H1 (cell line): Measurements from ENCODE around the gene LDLRAD4. TPM values are rescaled to one million over a fixed set of nuclear protein-coding genes. Genes with fewer than 3 reads are reported as not detected.

Experiments used
- CTCF ChIA-PET: fragments of 300-600 bp; sonication (Branson Sonifier 250); formaldehyde crosslinking; loops from one replicate; lab custom pipeline; 2021; ENCODE audit not compliant: partially characterized antibody; lab: Charles Lee
- POLR2A ChIA-PET: fragments of 300-600 bp; sonication (Branson Sonifier 250); formaldehyde crosslinking; loops from one replicate; lab custom pipeline; 2021; ENCODE audit warnings: inconsistent platforms; ENCODE audit not compliant: partially characterized antibody; lab: Charles Lee
- DNase-seq, 2 experiments: peaks; one replicate each; pipeline versions ENCODE4 v3.0.0 to v3.0.0-alpha.2; 2010 to 2022; ENCODE audit warnings: low spot score in 2 of 2, low read depth in 1 of 2, mixed read lengths in 1 of 2
- FAIRE-seq: peaks from 2 replicates; lab custom pipeline; 2011; peaks lifted over from hg19 to GRCh38; lab: Jason Lieb, UNC
- H2AFZ ChIP-seq: 2 replicates; pipeline ENCODE4 v1.8.1; 2012; ENCODE audit warnings: low read length, inconsistent platforms
- H2AK5ac ChIP-seq: 2 replicates; pipeline ENCODE4 v1.6.1; 2013; ENCODE audit warnings: low read depth, low read length
- H2BK120ac ChIP-seq: replicated peaks from 2 replicates; pipeline ENCODE3; 2013; ENCODE audit warnings: low read depth, low read length, inconsistent platforms
- H2BK12ac ChIP-seq: 2 replicates; pipeline ENCODE4 v1.6.1; 2013; ENCODE audit warnings: low read depth, low read length
- H2BK15ac ChIP-seq: 2 replicates; pipeline ENCODE4 v1.6.1; 2013; ENCODE audit warnings: low read length
- H2BK20ac ChIP-seq: 2 replicates; pipeline ENCODE4 v1.6.1; 2013; ENCODE audit warnings: low read length
- H2BK5ac ChIP-seq: 2 replicates; pipeline ENCODE4 v1.6.1; 2013; ENCODE audit warnings: low read depth, low read length
- H3K14ac ChIP-seq: 2 replicates; pipeline ENCODE4 v1.6.1; 2013; ENCODE audit warnings: inconsistent platforms; ENCODE audit not compliant: insufficient read length
- H3K18ac ChIP-seq: 2 replicates; pipeline ENCODE4 v1.6.1; 2013; ENCODE audit warnings: low read length; ENCODE audit errors: extremely low read depth
- H3K23ac ChIP-seq: 2 replicates; pipeline ENCODE4 v1.6.1; 2013; ENCODE audit warnings: inconsistent platforms; ENCODE audit not compliant: insufficient read length
- H3K23me2 ChIP-seq: 2 replicates; pipeline ENCODE4 v1.6.1; 2013; ENCODE audit warnings: low read depth, low read length
- H3K27ac ChIP-seq: 2 replicates; pipeline ENCODE4 v1.6.1; 2011; ENCODE audit warnings: low read depth, low read length, inconsistent platforms
- H3K27me3 ChIP-seq, 4 experiments: replicated peaks in 1 of 4; 1 replicate in 1 of 4; 2 replicates in 3 of 4; pipeline versions ENCODE4 v1.6.1 to v1.8.1; 2011 to 2013; ENCODE audit warnings: low read length in 3 of 4, mild to moderate bottlenecking in 3 of 4, inconsistent platforms in 2 of 4, mixed read lengths in 2 of 4, moderate library complexity in 1 of 4; ENCODE audit not compliant: control insufficient read depth in 3 of 4, insufficient read depth in 3 of 4; ENCODE audit errors: extremely low read depth in 1 of 4
- H3K36me3 ChIP-seq, 4 experiments: 2 replicates each; pipeline versions ENCODE4 v1.6.1 to v1.8.1; 2011 to 2013; ENCODE audit warnings: mild to moderate bottlenecking in 4 of 4, low read length in 3 of 4, moderate library complexity in 2 of 4, control low read depth in 1 of 4, inconsistent platforms in 1 of 4; ENCODE audit not compliant: insufficient read depth in 4 of 4, control insufficient read depth in 2 of 4
- H3K4ac ChIP-seq: replicated peaks from 2 replicates; pipeline ENCODE3; 2013; ENCODE audit warnings: low read length, low read depth, mixed read lengths, inconsistent platforms; ENCODE audit not compliant: insufficient read length
- H3K4me1 ChIP-seq, 4 experiments: replicated peaks in 1 of 4; 1 replicate in 1 of 4; 2 replicates in 3 of 4; pipeline versions ENCODE4 v1.6.1 to v1.8.1; 2011 to 2013; ENCODE audit warnings: low read length in 3 of 4, inconsistent platforms in 2 of 4, mixed read lengths in 1 of 4; ENCODE audit not compliant: insufficient read depth in 4 of 4, control insufficient read depth in 3 of 4
- H3K4me2 ChIP-seq, 2 experiments: 2 replicates each; pipeline versions ENCODE4 v1.6.1 to v1.8.1; 2011 to 2013; ENCODE audit warnings: low read depth in 2 of 2, low read length in 2 of 2, control low read depth in 1 of 2, inconsistent platforms in 1 of 2, mild to moderate bottlenecking in 1 of 2; ENCODE audit not compliant: insufficient read depth in 1 of 2
- H3K4me3 ChIP-seq, 4 experiments: fragments of 200-600, 300-600 bp in 1 of 4; sonication (generic), shearing (Covaris generic), sonication (Bioruptor Twin) in 1 of 4; 2 replicates each; pipeline versions ENCODE4 v1.5.1 to v1.8.1; 2011 to 2016; ENCODE audit warnings: low read length in 4 of 4, low read depth in 3 of 4, control low read depth in 2 of 4, inconsistent platforms in 2 of 4, mild to moderate bottlenecking in 2 of 4, mixed read lengths in 1 of 4, moderate library complexity in 1 of 4; ENCODE audit not compliant: insufficient read depth in 2 of 4; ENCODE audit errors: extremely low read depth in 1 of 4
- H3K56ac ChIP-seq: replicated peaks from 2 replicates; pipeline ENCODE3; 2013; ENCODE audit warnings: low read depth, mild to moderate bottlenecking, mixed read lengths, low read length, inconsistent platforms; ENCODE audit not compliant: insufficient read length
- H3K79me1 ChIP-seq: 2 replicates; pipeline ENCODE4 v1.6.1; 2013; ENCODE audit warnings: low read depth, low read length, control low read depth
- H3K79me2 ChIP-seq, 2 experiments: 2 replicates each; pipeline versions ENCODE4 v1.6.1 to v1.8.1; 2012 to 2013; ENCODE audit warnings: low read length in 2 of 2, mild to moderate bottlenecking in 2 of 2, inconsistent platforms in 1 of 2; ENCODE audit not compliant: insufficient read depth in 2 of 2, control insufficient read depth in 1 of 2
- H3K9ac ChIP-seq, 4 experiments: replicated peaks in 1 of 4; 1 replicate in 1 of 4; 2 replicates in 3 of 4; pipeline versions ENCODE4 v1.6.1 to v1.8.1; 2011 to 2013; ENCODE audit warnings: low read depth in 3 of 4, low read length in 3 of 4, control low read depth in 2 of 4, mild to moderate bottlenecking in 2 of 4, moderate library complexity in 2 of 4, inconsistent platforms in 1 of 4; ENCODE audit errors: extremely low read depth in 1 of 4
- H3K9me3 ChIP-seq, 2 experiments: 2 replicates each; pipeline versions ENCODE4 v1.6.1 to v1.8.1; 2012 to 2013; ENCODE audit warnings: mild to moderate bottlenecking in 2 of 2, moderate library complexity in 2 of 2, control low read depth in 1 of 2, inconsistent platforms in 1 of 2, low read depth in 1 of 2, low read length in 1 of 2, mixed read lengths in 1 of 2; ENCODE audit not compliant: insufficient read depth in 2 of 2
- H4K20me1 ChIP-seq, 2 experiments: replicated peaks in 1 of 2; 2 replicates each; pipeline versions ENCODE3 to v1.8.1; 2011 to 2013; ENCODE audit warnings: inconsistent platforms in 2 of 2, low read length in 2 of 2, mild to moderate bottlenecking in 1 of 2; ENCODE audit not compliant: insufficient read depth in 2 of 2, control insufficient read depth in 1 of 2
- H4K5ac ChIP-seq: 2 replicates; pipeline ENCODE4 v1.6.1; 2013; ENCODE audit warnings: low read length, low read depth, mixed read lengths, inconsistent platforms; ENCODE audit not compliant: insufficient read length
- H4K8ac ChIP-seq: 2 replicates; pipeline ENCODE4 v1.8.0; 2013; ENCODE audit warnings: mild to moderate bottlenecking, moderate library complexity, low read length, inconsistent platforms; ENCODE audit not compliant: insufficient read depth; ENCODE audit errors: extremely low read depth
- H4K91ac ChIP-seq: replicated peaks from 2 replicates; pipeline ENCODE3; 2013; ENCODE audit warnings: low read length, mixed read lengths, inconsistent platforms; ENCODE audit not compliant: insufficient read length
- BACH1 ChIP-seq: IDR thresholded peaks from 2 replicates; pipeline ENCODE4 v1.6.1; 2012; ENCODE audit warnings: low read length, improper control_type of control experiment
- CEBPB ChIP-seq: IDR thresholded peaks from 2 replicates; pipeline ENCODE4 v1.6.1; 2012; ENCODE audit warnings: low read depth, low read length
- EGR1 ChIP-seq: IDR thresholded peaks from 2 replicates; pipeline ENCODE4 v1.6.1; 2011; ENCODE audit warnings: low read depth, low read length, borderline replicate concordance
- EP300 ChIP-seq, 2 experiments: IDR thresholded peaks; 1 replicate in 1 of 2; 2 replicates in 1 of 2; pipeline ENCODE4 v1.6.1; 2011 to 2012; ENCODE audit warnings: low read depth in 2 of 2, low read length in 2 of 2, mild to moderate bottlenecking in 2 of 2, borderline replicate concordance in 1 of 2, inconsistent platforms in 1 of 2, moderate library complexity in 1 of 2
- KDM5A ChIP-seq: fragments of 200-600 bp; IDR thresholded peaks from 2 replicates; pipeline ENCODE4 v1.7.1; 2012; ENCODE audit warnings: mild to moderate bottlenecking, low read length, inconsistent platforms, mixed read lengths
- MAFK ChIP-seq: IDR thresholded peaks from 2 replicates; pipeline ENCODE4 v1.6.1; 2012; ENCODE audit warnings: low read depth, mild to moderate bottlenecking, improper control_type of control experiment, low read length
- NRF1 ChIP-seq: IDR thresholded peaks from 2 replicates; pipeline ENCODE4 v1.6.1; 2011; ENCODE audit warnings: mild to moderate bottlenecking, low read depth, low read length, improper control_type of control experiment
- POLR2A ChIP-seq, 2 experiments: IDR thresholded peaks; 1 replicate in 1 of 2; 2 replicates in 1 of 2; pipeline ENCODE4 v1.6.1; 2011; ENCODE audit warnings: low read depth in 2 of 2, low read length in 2 of 2, mild to moderate bottlenecking in 2 of 2; ENCODE audit errors: control extremely low read depth in 1 of 2
- WGBS, 2 experiments: shearing (Covaris generic) in 1 of 2; methylation state at CpG; one replicate each; pipeline versions ENCODE4 v1.1.6 to v1.1.7; 2013 to 2015; ENCODE audit warnings: low lambda C conversion rate in 2 of 2, mixed read lengths in 2 of 2, inconsistent platforms in 1 of 2, low coverage in 1 of 2, missing lambda C conversion rate in 1 of 2; ENCODE audit not compliant: insufficient replicate concordance in 2 of 2, insufficient coverage in 1 of 2, insufficient read length in 1 of 2; ENCODE audit errors: extremely low coverage in 1 of 2, missing lambda C conversion rate in 1 of 2; 5-methylcytosine and 5-hydroxymethylcytosine counted together
- polyA plus RNA-seq, 7 experiments: library from polyadenylated mRNA; depleted of rRNA in 3 of 7; stranded (reverse) in 5 of 7; unstranded in 2 of 7; fragments of >200 nt in 5 of 7; fragments of 200-250 nt in 2 of 7; gene quantifications; 1 replicate in 5 of 7; 2 replicates in 1 of 7; 4 replicates in 1 of 7; pipeline versions ENCODE4 v1.2.1 to v1.2.3, GENCODE V29; 2011 to 2013; ENCODE audit warnings: missing spikeins in 2 of 7, mixed read lengths in 2 of 7
- total RNA-seq: library from RNA; stranded (reverse); fragmentation: NEBNext Ultra II Directional; extraction: Animal tissue kit (Norgen Biotek cat#: 25700); gene quantifications from 2 replicates; pipeline ENCODE4 v1.2.1, GENCODE V29; 2021

Gene LDLRAD4
- total and polyA plus RNA-seq, 2 of the 8 experiments (the other 6 are each of a cell fraction or from before 2014, with no cell fraction given): 0.77 to 1.4 TPM

GRCh38 chr18:13356032-13356431, 137.5 kb downstream of the LDLRAD4 start:
- Histone ChIP-seq H2AK5ac (no peak overlapping the region), H3K4me2 (no peak overlapping the region), H3K9me3 (no peaks in the 10 kb centered on the region), H3K4me3 (no peak overlapping the region), H3K23ac (no peak overlapping the region), H2BK12ac (no peak overlapping the region), H3K27ac (no peak overlapping the region), H3K79me2 (no peaks in the 10 kb centered on the region), H2BK5ac (no peak overlapping the region), H2BK15ac (no peak overlapping the region), H2BK20ac (no peak overlapping the region), H3K14ac (no peak overlapping the region), H3K4ac (no peak overlapping the region), H4K20me1 (no peaks in the 10 kb centered on the region), H2AFZ (no peak overlapping the region), H3K27me3 (no peaks in the 10 kb centered on the region), H3K18ac (no peak overlapping the region), H3K23me2 (no peaks in the 10 kb centered on the region), H3K9ac (no peak overlapping the region), H3K4me1 (no peaks in the 10 kb centered on the region), H4K91ac (no peak overlapping the region), H4K8ac (no peak overlapping the region), H3K36me3 (no peaks in the 10 kb centered on the region), H4K5ac (no peak overlapping the region), H3K79me1 (no peaks in the 10 kb centered on the region), H3K56ac (no peak overlapping the region), H2BK120ac (no peak overlapping the region)
- 93% methylated on average over 6 of the region's 6 CpGs; no CpG with 5 or more reads in 1 of the 2 experiments for WGBS, 2 experiments
- CTCF ChIA-PET: interaction anchor here (1.1 kb wide), 1 partner anchor 67 kb away, joined by 3 read pairs; no protein-coding TSS in a partner anchor
- no peak for TF ChIP-seq CEBPB
- no peak for TF ChIP-seq NRF1
- no peak for TF ChIP-seq KDM5A
- no peak for TF ChIP-seq EP300 (IDR thresholded peaks at IDR 0.05; ENCODE audit: borderline replicate concordance in 1 of 2, low read depth in 2 of 2, low read length in 2 of 2)
- no peak for TF ChIP-seq EGR1
- TF ChIP-seq POLR2A (IDR thresholded peaks at IDR 0.05; ENCODE audit: control extremely low read depth in 1 of 2, low read depth in 2 of 2, low read length in 2 of 2): no peak
- no peak for TF ChIP-seq BACH1
- no peak for TF ChIP-seq MAFK
- POLR2A ChIA-PET: no interaction called here
- no peak for DNase-seq
- no peak for FAIRE-seq
